ENCODE measurements around the gene CNTN6. TPM values are rescaled to one million over a fixed set of nuclear protein-coding genes. Genes with fewer than 3 reads are reported as not detected.

CNTN6 gene
- total RNA-seq, 4 donors from 2014 or later: not detected

GRCh38 chr3:1228289-1228688, 135.5 kb downstream of the CNTN6 start:
- TF ChIP-seq POLR2A (IDR thresholded peaks at IDR 0.05) (no peak), CTCF (IDR thresholded peaks at IDR 0.05) (no peak)
- no peak overlapping the region for H3K4me3 ChIP-seq (ENCODE audit: low read depth, poor library complexity, severe bottlenecking)
- whole genome bisulfite sequencing, 2 donors: 71 to 72% methylated on average over 4 of the region's 4 CpGs
- intact Hi-C loops (cut with DNase I; ENCODE audit: low total_unique reads): no loop called here
- no peak for DNase-seq (ENCODE audit: low spot score in 2 of 2)

- no peak for DNase-seq (ENCODE audit: low spot score in 2 of 2)
- no peak for TF ChIP-seq CTCF (IDR thresholded peaks at IDR 0.05)
- TF ChIP-seq POLR2A (IDR thresholded peaks at IDR 0.05): no peak
- intact Hi-C loops (cut with DNase I; ENCODE audit: low total_unique reads): no loop called here
- WGBS, 2 donors: 66% methylated on average over 4 of the region's 4 CpGs
- H3K4me3 ChIP-seq (ENCODE audit: low read depth, poor library complexity, severe bottlenecking): no peak overlapping the region
Measured at GRCh38 chr3:1230920-1231319, 138.1 kb downstream of the CNTN6 start.

- 59 to 62% methylated on average over 3 of the region's 3 CpGs for WGBS, 2 donors
- intact Hi-C loops (cut with DNase I; ENCODE audit: low total_unique reads): no loop called here
- no peak for TF ChIP-seq POLR2A (IDR thresholded peaks at IDR 0.05)
- no peak for TF ChIP-seq CTCF (IDR thresholded peaks at IDR 0.05)
- no peak for DNase-seq (ENCODE audit: low spot score in 2 of 2)
- H3K4me3 ChIP-seq (ENCODE audit: low read depth, poor library complexity, severe bottlenecking): no peak overlapping the region
Measured at GRCh38 chr3:1232276-1232675, 139.5 kb downstream of the CNTN6 start.

- DNase-seq (ENCODE audit: low spot score in 2 of 2): no peak
- H3K4me3 ChIP-seq (ENCODE audit: low read depth, poor library complexity, severe bottlenecking): no peak overlapping the region
- TF ChIP-seq POLR2A (IDR thresholded peaks at IDR 0.05) (no peak), CTCF (IDR thresholded peaks at IDR 0.05) (no peak)
- 83 to 84% methylated on average over 7 to 8 of the region's 8 CpGs for WGBS, 2 donors
- intact Hi-C loops (cut with DNase I; ENCODE audit: low total_unique reads): no loop called here
Measured at GRCh38 chr3:1235526-1236120, 142.8 kb downstream of the CNTN6 start.

GRCh38 chr3:1251282-1252060, 158.6 kb downstream of the CNTN6 start:
- no peak overlapping the region for H3K4me3 ChIP-seq (ENCODE audit: low read depth, poor library complexity, severe bottlenecking)
- intact Hi-C loops (cut with DNase I; ENCODE audit: low total_unique reads): no loop called here
- no peak for TF ChIP-seq CTCF (IDR thresholded peaks at IDR 0.05)
- no peak for DNase-seq (ENCODE audit: low spot score in 2 of 2)
- 66 to 78% methylated on average over 5 of the region's 5 CpGs for WGBS, 2 donors

Measured in lower leg skin (tissue), 4 donors.